Panc1 (cell line): ENCODE measurements around the gene PKIB. TPM values are rescaled to one million over a fixed set of nuclear protein-coding genes. Genes with fewer than 3 reads are reported as not detected.

Experiments
- ATAC-seq: fragments of 200-7000 bp; cut with Tn5 transposase; 2 replicates; pipeline ENCODE4 v1.9.1; 2020; ENCODE audit warnings: mild to moderate bottlenecking, moderate library complexity
- BruUV-seq: library from RNA; stranded (reverse); fragments of 400-500 nt; replicated peaks from 2 replicates; lab custom pipeline; 2021; lab: Mats Ljungman, UMichigan
- CTCF ChIA-PET: fragments of 300-600 bp; sonication (Branson Sonifier 250); formaldehyde crosslinking; loops from one replicate; lab custom pipeline; 2022; ENCODE audit warnings: antibody characterized with exemption; lab: Charles Lee
- POLR2A ChIA-PET: fragments of 300-600 bp; sonication (Branson Sonifier 250); formaldehyde crosslinking; loops from one replicate; lab custom pipeline; 2022; ENCODE audit warnings: antibody characterized with exemption; lab: Charles Lee
- DNase-seq: peaks from one replicate; pipeline ENCODE4 v3.0.0-alpha.2; 2010; ENCODE audit warnings: low read depth, low spot score
- H3K27ac ChIP-seq: 2 replicates; pipeline ENCODE4 v1.5.1; 2011; ENCODE audit warnings: mild to moderate bottlenecking, low read length, inconsistent platforms
- H3K27me3 ChIP-seq: fragments of 200-500 bp; sonication (Bioruptor generic); 2 replicates; pipeline ENCODE4 v1.6.0; 2014; ENCODE audit warnings: low read length, inconsistent platforms; ENCODE audit not compliant: control insufficient read depth, insufficient read depth
- H3K36me3 ChIP-seq: fragments of 200-500 bp; sonication (Bioruptor generic); 2 replicates; pipeline ENCODE4 v1.5.1; 2014; ENCODE audit warnings: inconsistent platforms, mild to moderate bottlenecking, low read length, moderate library complexity; ENCODE audit not compliant: control insufficient read depth, insufficient read depth
- H3K4me1 ChIP-seq: 2 replicates; pipeline ENCODE4 v1.5.1; 2011; ENCODE audit warnings: inconsistent platforms, mild to moderate bottlenecking, low read length, moderate library complexity; ENCODE audit not compliant: control insufficient read depth, insufficient read depth
- H3K4me3 ChIP-seq, 2 experiments: 2 replicates each; pipeline ENCODE4 v1.5.1; 2011 to 2012; ENCODE audit warnings: low read depth in 2 of 2, low read length in 2 of 2, mild to moderate bottlenecking in 2 of 2, inconsistent platforms in 1 of 2, moderate library complexity in 1 of 2
- H3K9me3 ChIP-seq: fragments of 200-500 bp; sonication (Bioruptor generic); 2 replicates; pipeline ENCODE4 v1.5.1; 2014; ENCODE audit warnings: low read depth, mild to moderate bottlenecking, inconsistent platforms, low read length, moderate library complexity; ENCODE audit not compliant: control insufficient read depth, insufficient read depth
- CTCF ChIP-seq: fragments of 450-650 bp; IDR thresholded peaks from 2 replicates; pipeline ENCODE4 v1.5.1; 2017; ENCODE audit warnings: mild to moderate bottlenecking
- POLR2AphosphoS5 ChIP-seq: IDR thresholded peaks from 2 replicates; pipeline ENCODE4 v1.6.1; 2012; ENCODE audit warnings: mild to moderate bottlenecking, low read depth, low read length, moderate library complexity
- REST ChIP-seq, 2 experiments: IDR thresholded peaks; 2 replicates each; pipeline ENCODE4 v1.6.1; 2011 to 2012; ENCODE audit warnings: low read depth in 2 of 2, control low read depth in 1 of 2, low read length in 1 of 2, mild to moderate bottlenecking in 1 of 2, moderate library complexity in 1 of 2; ENCODE audit not compliant: insufficient read depth in 1 of 2
- SIN3A ChIP-seq: IDR thresholded peaks from 2 replicates; pipeline ENCODE4 v1.6.1; 2012; ENCODE audit warnings: low read depth, mild to moderate bottlenecking, low read length, moderate library complexity, borderline replicate concordance; ENCODE audit not compliant: insufficient read depth
- TCF7L2 ChIP-seq: IDR thresholded peaks from 2 replicates; pipeline ENCODE4 v1.6.1; 2011; ENCODE audit warnings: mild to moderate bottlenecking, low read depth, low read length, inconsistent platforms
- in situ Hi-C: cut with HindIII; loops from 2 replicates; pipeline ENCODE4 v1.10.0; 2016; ENCODE audit warnings: low sequenced_read_pairs, low pct_unique_long_range_greater_than_20kb
- intact Hi-C: fragments of 100-400 bp; cut with micrococcal nuclease; formaldehyde crosslinking; loops from one replicate; pipeline ENCODE4 v1.10.0; 2022; ENCODE audit not compliant: unreplicated experiment
- total RNA-seq: library from RNA; stranded (reverse); gene quantifications from one replicate; pipeline ENCODE4 v1.2.1, GENCODE V29; 2021; ENCODE audit not compliant: unreplicated experiment

PKIB gene
- total RNA-seq, 1 experiment from 2014 or later = 1.1 TPM

- ChIA-PET POLR2A (no interaction called here), CTCF (no interaction called here)
- in situ Hi-C loops (no loop called here), intact Hi-C loops (no loop called here)
- no peaks in the 10 kb centered on the region for H3K9me3 ChIP-seq
- BruUV-seq = no TSS peak
- no peak for TF ChIP-seq TCF7L2
- TF ChIP-seq SIN3A = no peak
- no peak for TF ChIP-seq POLR2AphosphoS5
- TF ChIP-seq REST (IDR thresholded peaks at IDR 0.05; ENCODE audit: insufficient read depth in 1 of 2, low read depth in 2 of 2, low read length in 1 of 2) = no peak
- TF ChIP-seq CTCF = no peak
- no peaks in the 10 kb centered on the region for H3K36me3 ChIP-seq
- DNase-seq (no peak), ATAC-seq (no peak)
- no peaks in the 10 kb centered on the region for H3K4me1 ChIP-seq
- H3K4me3 ChIP-seq = no peak overlapping the region
- no peaks in the 10 kb centered on the region for H3K27me3 ChIP-seq
- no peak overlapping the region for H3K27ac ChIP-seq
Observed at GRCh38 chr6:122697458-122697857, 87.3 kb downstream of the PKIB start.

- POLR2A ChIA-PET = no interaction called here
- CTCF ChIA-PET = no interaction called here
- no peak for TF ChIP-seq POLR2AphosphoS5
- TF ChIP-seq CTCF = no peak
- TF ChIP-seq REST (IDR thresholded peaks at IDR 0.05; ENCODE audit: insufficient read depth in 1 of 2, low read depth in 2 of 2, low read length in 1 of 2) = no peak
- TF ChIP-seq TCF7L2 = no peak
- no peak for TF ChIP-seq SIN3A
- H3K4me1 ChIP-seq = no peaks in the 10 kb centered on the region
- no peak for ATAC-seq
- H3K36me3 ChIP-seq = no peaks in the 10 kb centered on the region
- H3K4me3 ChIP-seq = no peak overlapping the region
- H3K27me3 ChIP-seq = 0 out of 2 replicates have a peak, but pooled peaks cover 2% of the 10 kb centered on the region
- intact Hi-C loops (no loop called here), in situ Hi-C loops (no loop called here)
- no peaks in the 10 kb centered on the region for H3K9me3 ChIP-seq
- DNase-seq = no peak
- H3K27ac ChIP-seq = no peak overlapping the region
- no TSS peak for BruUV-seq
Observed at GRCh38 chr6:122701666-122702065, 91.5 kb downstream of the PKIB start.
